NCI-H69 (cell line): ENCODE measurements around the gene MOGAT2.
"Not testable (repeated sequence)": the region's sequence is repeated elsewhere in the genome, so short reads cannot be mapped to it uniquely, and the experiment has no call there.

ENCODE experiments used
- DNase-seq: peaks from one replicate; lab custom pipeline; 2025; lab: John Stamatoyannopoulos, UW

Gene MOGAT2

DNA sequence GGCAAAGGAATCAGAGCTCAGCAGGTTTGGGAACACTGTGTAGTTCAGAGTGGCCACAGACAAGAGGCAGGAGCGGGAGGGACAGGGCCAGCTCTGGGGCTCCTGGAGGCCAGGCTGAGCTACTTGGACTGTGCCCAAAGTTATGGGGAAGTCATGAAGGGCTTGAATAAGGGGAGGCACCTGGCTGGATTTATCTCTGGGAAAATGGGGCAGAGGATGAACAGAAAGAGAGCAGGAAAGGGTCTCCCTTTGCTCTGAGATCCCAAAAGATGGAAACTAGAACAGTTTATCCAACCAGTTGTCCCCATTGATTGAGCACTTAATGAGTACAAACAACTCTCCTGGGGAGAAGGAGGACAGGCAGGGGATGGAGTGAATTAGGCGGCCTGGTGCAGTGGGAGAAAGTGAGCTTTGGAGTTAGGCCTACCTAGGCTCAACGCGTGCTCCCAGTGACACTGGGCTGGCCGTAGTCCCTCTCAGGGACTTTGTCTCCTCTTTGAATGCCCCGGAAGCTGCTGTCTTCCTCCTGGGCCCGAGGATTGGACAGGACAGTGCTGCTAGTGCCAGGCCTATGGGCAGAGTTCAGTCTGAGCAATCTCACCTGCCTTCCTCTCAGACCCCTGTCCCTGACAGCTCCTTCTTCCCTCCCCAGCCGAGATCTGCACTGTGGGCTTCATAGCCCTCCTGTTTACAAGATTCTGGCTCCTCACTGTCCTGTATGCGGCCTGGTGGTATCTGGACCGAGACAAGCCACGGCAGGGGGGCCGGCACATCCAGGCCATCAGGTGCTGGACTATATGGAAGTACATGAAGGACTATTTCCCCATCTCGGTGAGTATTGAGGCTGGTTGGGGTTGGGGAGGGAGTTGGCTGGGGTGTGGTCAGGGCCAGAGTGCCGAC lies 2.0 kb downstream of the MOGAT2 start:
- DNase-seq, result no peak

DNA sequence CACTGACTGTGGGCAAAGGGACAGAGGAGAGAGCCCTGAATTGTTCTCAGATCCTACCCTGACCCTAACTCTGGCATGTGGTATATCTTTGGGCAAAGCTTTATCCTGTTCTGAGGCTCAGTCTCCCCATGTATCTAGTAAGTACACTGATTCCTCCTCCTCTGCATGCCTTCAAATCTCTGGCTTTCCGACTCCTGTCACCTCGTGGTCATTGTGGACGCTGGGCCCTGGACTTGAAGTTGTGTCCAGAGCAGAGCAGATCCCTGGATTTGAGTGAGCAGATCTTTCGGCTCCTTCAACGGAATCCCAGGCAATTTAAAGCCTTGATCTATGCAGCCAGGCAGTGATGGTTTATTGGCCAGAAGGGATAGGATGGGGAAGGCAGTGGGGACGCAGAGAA lies 3.0 kb downstream of the MOGAT2 start:
- DNase-seq, result no peak

DNA sequence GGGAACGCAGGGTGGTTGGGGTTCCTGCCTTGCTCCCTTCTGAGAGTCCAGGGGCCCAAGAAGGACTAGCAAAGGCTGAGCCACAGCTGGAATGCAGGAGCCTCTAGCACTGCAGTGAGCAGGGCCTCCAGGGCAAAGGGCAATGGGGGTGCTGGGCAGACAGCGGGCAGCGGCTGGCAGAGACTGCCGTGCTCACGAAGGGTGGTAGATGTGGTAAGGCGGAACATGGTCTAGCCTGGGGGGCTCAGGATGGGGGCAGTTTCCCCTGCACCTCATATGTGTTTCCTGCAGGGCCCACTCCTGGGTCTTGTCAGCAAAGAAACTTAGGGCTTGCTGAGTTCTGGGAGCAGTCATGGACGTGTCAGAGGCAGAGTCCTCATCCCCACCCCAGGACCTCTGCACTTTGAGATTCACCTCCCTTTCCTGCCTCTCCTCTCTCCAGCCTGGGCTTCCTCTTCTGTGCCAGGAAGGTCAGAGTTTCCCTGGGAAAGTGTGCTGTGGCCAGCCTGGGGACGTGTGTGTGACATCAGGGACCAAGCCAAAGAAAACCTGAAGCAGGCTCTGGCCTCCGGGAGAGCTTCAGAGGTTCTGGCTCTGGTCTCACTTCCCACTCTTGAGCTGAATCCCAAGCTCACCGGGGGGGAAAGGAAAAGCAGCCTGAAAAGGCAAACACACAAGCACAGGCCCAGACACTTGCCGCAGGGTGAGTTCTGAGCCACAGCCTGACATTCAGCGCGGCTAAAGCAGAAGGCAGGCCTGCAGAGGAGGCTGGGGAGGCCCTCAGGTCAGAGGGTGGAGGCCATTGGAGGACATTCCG lies 4.4 kb downstream of the MOGAT2 start:
- peak; percentile 8 for DNase-seq

DNA sequence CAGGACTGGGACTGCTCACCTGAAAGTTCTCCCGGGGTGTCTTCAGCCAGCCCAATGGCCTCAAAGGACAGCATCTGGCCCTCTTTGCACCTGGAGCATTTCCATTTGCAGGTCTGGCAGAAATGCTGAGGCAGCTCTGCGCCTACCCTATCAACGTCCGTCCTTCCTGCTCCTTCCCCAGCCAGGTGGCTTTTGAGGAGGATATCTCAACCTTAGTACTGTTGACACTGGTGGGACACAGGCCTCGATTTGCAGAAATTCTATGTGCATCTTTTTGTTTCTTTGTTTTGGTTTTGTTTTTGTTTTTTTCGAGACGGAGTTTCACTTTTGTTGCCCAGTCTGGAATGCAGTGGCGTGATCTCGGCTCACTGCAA lies 5.0 kb downstream of the MOGAT2 start:
- DNase-seq, result no peak

DNA sequence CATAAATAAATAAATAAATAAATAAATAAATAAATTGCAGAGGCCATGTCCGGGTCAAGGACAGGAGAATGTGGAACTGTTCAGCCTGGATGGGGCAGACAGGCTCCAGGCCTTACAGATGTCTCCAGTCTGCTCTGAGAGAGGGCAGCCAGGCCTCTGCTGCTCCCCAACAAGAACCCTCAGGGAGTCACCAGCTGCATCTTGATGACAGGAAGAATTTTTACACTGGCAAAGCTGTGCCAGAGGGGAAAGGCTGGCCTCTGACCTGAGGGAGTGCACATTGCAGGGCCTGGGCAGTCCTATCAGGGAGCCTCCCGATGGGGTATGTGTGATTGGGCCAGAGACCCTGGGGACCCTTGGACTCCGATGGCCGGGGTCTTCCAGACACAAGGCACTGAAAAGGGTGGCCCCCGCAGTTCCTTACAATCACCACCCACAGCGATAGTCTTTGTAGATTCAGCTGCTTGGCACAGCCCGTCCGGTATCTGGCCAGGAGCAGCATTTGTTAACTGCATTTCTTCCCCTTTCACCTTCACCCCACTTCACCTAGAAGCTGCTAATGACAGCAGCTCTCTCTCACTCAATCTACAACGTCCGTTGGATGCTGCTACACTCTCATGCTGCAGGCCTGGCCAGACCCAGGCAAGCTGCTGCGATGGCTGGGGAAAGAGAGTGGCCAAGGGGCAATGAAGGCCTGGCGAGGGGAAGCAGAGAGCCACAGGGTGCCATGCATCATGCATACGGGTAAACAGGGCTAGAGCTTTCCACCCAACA lies 8.1 kb downstream of the MOGAT2 start:
- no peak for DNase-seq

DNA sequence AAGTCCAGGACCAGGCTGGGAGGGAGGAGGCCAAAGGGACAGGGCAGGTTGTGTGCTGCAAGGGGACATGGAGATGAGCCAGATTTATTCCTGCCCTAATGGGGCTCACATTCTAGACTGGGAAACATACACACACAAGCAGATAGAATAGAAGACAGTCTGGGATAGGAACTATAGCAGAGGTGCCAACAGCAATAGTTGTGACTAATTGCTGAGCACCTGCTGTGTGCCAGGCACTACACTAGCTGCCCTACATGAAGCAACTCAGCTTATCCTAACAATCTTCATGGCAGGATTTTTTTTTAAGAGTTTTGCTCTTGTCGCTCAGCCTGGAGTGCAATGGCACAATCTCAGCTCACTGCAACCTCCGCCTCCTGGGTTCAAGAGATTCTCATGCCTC lies 11.4 kb downstream of the MOGAT2 start:
- no peak for DNase-seq

DNA sequence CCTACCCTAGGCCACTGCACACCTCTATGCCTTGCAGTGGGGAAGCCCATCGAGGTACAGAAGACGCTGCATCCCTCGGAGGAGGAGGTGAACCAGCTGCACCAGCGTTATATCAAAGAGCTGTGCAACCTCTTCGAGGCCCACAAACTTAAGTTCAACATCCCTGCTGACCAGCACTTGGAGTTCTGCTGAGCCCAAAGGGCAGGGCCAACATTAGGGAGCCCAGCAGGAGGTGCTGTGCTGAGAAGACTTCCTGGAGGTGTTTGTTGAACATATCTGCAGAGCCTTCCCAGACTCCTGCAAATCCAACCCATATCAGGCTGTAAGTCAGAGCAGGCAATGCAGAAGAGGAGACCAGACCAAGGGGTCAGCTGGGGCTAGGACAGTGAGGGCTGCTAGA lies 13.5 kb downstream of the MOGAT2 start:
- no peak for DNase-seq

DNA sequence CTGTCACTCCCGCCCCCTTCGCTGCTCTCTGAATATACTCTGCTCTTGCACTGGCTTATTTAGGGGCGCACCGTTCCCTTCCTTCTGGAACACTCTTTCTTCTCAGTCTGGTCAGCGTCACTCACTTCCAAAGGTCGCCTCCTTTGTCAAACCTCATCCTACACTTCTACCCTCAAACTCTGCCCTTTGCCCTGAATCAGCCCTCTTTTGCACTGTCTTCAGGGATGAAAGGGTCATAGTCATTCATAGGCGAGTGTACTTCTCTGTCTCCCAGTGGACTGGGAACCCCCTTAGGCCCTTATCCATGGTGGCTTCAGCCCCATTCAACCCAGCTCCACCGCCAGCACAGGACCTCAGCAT lies 15.4 kb downstream of the MOGAT2 start:
- DNase-seq, result no peak

DNA sequence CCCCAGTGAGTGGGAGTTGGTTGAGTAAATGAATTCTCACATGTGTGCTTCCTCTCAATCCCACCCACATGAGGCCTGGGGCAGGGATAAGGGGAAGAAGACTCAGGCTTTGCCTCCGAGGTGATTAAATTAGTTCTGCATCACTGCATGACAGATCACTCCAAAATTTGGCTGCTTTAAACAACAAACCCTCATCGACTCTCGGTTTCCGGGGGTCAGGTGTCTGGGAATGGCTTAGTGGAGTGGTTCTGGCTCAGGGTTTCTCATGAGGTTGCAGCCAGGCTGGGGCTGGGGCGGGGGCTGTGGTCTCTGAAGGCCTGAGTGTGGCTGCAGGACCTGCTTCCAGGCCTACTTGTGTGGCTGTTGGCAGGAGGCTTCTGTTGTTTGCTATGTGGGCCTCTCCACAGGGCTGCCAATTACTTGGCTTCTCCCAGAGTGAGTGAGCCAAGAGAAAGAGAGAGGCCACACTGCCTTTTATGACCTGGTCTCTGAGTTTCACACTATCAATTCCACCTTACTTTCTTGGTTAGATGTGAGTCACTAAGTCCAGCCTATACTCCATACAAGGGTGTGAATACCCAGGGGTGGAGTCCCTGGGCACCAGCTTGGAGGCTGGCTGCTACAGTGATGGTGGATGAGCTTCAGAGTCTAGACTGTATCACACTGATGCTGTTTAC lies 15.9 kb downstream of the MOGAT2 start:
- DNase-seq, result peak; percentile 86

DNA sequence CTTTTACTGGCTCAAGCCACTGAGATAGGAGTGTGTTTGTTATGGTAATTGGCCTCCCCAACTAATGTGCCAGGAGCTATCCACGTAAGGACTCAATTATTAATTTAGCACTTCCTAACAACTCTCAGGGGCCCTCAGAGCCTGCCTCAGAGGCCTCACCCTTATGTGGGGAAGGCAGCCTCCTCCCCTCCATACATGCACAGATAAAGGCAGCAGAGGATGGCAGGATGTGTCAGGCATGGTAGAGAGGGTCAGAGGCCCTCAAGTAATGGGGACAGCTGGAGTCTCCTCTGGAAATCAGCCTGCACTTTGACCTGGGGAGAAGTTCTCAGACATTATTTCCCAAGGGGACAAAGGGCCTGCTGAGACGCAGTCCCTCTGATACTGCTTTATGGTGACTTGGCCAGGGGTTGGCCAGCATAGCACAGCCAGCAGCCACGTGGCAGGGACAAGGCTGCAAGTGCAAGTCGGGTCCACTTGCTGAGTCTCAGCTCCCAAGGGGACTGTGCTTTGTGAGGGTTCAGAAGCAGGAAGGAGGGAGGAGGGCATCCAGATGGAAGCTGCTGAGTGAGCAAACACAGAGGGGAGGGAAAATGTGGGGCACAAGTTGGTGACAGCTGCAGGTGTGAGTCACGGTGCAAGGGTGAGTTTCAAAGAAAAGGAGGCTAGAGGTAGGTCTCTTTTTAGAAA lies 17.0 kb downstream of the MOGAT2 start:
- DNase-seq, result peak; percentile 99

DNA sequence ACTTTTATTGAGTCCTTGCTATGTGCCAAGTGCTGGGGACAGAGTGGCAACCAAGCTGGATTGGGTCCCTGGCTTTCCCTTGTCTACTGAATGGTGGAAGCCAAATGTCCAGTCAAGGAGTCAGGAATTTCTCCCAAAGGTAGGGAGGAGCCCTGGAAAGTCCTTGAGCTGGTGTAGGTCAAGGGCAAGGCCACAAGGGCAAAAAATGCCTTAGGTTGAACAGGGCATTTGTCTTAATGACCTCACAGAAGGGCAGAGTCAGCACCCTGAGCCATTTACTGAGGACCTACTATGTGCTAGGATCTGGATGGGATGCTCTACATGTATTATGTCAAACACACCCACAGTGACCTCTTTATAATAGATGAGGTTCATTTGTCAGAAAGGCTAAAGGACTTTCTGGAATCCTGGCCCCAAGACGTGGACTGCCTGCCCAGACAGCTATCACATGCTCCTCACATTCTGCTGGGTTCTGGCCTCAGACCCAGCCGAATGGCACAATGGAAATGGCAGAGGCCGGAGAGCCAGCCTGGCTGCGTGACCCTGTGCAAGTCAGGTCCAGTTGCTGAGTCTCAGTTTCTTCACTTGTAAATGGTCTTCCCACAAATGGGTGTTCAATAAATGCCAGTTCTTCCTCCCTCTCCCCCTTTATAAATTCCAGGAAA lies 17.7 kb downstream of the MOGAT2 start:
- no peak for DNase-seq

DNA sequence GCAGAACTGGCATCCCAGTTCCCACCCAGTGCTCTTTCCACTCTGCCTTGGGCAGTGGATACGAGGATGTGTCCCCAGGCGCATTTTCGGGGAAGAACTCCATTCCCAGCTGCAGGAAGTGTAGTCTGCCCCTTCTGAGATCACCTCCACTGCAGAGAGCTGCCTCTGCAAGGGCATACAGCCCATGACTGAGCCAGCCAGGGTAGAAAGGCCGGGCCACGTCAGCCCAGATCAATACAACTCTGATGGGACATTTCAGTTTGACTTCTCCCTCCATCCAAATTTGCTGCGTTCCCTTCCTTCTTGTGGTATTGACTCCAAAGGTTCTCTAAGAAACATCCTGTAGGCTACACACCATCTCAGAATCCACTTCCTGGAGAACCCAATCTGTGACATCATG lies 19.7 kb downstream of the MOGAT2 start:
- no peak for DNase-seq

DNA sequence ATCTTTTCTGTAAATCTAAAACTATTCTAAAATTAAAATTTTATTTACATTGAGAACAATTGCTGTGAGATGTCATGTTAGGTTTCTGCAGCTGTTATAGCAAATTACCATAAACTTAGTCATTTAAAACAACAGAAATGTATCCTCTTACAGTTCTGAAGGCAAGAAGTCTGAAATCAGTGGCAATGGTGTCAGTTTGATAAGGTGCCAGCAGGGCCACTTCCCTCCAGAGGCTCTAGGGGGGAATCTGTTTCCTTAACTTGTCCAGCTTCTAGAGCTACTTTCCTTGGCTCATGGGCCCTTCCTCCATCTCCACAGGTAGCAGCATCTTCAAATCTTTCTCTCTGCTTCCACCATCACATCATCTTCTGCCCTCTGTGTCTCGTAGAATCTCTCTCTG lies 23.0 kb downstream of the MOGAT2 start:
- no peak for DNase-seq

DNA sequence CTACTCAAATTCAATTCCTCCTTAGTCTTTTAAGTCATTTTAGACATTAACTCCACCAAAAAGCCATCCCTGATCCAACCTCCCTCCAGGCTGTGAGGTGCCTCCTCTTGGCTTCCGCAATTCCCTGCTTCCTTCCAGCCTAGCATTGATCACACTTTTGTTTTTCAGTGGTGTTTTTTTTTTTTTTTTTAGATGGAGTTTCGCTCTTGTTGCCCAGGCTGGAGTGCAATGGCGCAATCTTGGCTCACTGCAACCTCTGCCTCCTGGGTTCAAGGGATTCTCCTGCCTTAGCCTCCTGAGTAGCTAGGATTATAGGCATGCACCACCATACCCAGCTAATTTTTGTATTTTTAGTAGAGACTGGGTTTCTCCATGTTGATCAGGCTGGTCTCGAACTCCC lies 25.5 kb downstream of the MOGAT2 start:
- not testable (repeated sequence) for DNase-seq

DNA sequence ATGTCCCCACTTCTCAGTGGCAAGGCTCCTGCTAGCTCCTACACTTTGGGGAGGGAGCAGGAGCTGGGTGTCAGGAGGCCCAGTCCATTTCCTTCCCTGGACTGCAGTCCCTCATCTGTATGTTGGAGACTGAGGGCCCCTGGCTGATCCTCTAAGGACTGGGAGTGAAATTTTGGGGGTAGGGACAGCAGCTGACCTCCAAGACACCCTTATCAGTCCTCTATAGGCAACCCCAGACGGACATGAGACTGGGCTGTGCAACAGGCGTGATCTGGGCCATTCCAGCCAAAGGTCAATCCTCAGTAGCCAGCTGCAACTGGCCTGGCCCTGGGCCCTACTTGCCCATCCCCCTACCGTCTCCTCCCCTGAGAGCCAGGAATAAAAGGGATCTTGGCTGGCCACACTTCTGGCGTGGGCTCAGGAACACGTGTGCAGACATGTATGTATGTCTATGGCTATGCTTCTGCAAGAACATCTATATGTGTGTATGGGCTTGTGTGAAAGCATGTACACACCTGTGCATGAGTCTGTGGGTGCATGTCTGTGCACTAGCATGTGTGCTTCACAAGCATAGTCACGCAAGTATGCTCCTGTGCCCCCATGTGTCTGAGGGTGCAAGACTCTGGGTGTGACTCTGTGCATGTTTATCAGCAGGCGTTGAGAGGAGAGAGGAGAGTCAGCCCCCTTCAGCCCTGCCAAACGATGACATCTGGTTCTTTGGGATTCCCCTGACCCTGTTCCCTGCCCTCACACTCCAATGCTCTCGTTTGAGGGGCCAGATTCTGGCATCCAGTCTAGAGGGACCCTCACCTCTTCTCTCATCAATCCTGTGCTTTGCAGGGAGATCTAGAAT lies 26.3 kb downstream of the MOGAT2 start:
- DNase-seq, result no peak

DNA sequence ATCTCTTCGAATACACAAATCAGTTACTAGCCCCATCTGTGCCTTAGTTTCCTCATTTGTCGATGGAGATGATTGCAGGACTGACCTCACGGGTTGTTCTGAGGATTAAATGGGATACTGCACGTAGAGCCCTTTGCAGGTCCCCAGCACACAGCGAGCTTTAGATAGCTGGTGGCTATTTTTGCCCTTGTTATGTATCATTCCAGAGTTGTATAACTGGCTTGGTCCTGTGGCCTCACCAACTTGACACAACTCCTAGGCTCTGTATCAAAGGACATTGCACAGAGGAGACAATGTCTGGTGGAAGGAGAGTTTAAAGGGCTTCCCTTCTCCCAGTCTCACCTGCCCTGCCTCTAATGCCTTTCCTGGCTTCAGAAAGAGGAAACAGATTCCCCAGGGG lies 28.2 kb downstream of the MOGAT2 start:
- peak; percentile 74 for DNase-seq

DNA sequence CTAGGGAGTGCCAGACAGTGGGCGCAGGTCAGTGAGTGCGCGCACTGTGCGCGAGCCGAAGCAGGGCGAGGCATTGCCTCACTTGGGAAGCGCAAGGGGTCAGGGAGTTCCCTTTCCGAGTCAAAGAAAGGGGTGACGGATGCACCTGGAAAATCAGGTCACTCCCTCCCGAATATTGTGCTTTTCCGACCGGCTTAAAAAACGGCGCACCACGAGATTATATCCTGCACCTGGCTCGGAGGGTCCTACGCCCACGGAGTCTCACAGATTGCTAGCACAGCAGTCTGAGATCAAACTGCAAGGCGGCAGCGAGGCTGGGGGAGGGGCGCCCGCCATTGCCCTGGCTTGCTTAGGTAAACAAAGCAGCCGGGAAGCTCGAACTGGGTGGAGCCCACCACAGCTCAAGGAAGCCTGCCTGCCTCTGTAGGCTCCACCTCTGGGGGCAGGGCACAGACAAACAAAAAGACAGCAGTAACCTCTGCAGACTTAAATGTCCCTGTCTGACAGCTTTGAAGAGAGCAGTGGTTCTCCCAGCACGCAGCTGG lies 31.2 kb downstream of the MOGAT2 start:
- not testable (repeated sequence) for DNase-seq

DNA sequence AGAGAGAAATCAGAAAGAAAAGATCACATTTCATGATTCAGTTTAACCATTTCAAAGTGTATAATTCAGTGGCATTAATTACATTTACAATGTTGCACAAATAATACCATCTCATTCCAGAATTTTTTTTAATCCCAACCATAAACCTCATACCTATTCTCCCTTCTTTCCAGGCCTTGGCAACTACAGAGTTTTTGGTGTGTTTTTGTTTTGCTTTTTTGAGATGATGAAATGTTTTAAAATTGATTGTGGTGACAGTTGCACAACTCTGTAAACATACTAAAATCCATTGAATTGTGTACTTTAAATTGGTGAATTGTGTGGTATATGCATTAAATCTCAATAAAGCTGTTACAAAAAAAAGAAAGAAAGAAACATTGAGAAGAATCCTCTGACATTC lies 37.3 kb downstream of the MOGAT2 start:
- not testable (repeated sequence) for DNase-seq

DNA sequence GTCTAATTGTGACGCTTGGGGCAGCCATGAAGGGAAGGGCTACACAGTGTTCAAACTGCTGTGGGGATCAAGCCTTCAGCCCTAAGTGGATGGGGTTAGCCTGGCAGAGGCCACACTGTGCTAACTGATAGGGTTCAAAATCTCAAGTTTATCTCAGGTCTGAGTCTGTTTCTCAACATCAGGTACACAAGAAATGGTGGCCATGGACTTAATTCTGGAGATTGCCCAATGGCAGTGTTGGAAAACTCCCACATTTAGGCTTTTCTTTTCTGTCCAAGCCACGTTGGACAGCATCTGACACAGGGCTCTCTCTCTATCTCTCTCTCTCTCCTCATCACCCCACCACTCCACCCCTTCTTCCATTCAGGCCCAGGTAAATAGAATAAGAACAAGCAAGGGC lies 40.0 kb downstream of the MOGAT2 start:
- DNase-seq, result no peak

DNA sequence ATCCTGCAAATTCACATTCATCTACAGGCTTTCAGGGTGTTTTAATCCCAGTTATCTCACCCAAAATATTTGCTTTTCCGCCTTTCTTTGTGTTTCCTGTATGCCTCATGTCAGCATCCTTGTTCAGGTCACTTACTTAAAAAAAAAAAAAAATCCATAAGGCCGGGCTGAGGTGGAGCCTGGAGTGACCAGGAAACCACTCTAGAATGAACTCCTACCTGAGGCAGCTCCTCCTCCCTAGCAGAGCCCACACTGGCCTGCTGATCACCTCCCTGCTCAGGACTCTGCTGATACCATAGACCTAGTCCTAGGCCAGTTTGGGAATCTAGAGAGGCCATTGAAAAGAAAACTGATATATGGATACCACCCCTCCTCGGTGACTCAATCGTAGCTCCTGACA lies 42.2 kb downstream of the MOGAT2 start:
- peak; percentile 31 for DNase-seq
